ENCODE results near the gene TPCN1.
A peak's percentile ranks its signal among the peaks of the same experiment; 100 is the strongest.

The TPCN1 gene

GRCh38 chr12:113289361-113289760 lies 68.1 kb downstream of the TPCN1 start:
- no peak for DNase-seq

GRCh38 chr12:113290506-113290905 lies 69.2 kb downstream of the TPCN1 start:
- no peak for DNase-seq

- DNase-seq = no peak
Measured at GRCh38 chr12:113291586-113291985, 70.3 kb downstream of the TPCN1 start.

GRCh38 chr12:113292091-113292490 lies 70.8 kb downstream of the TPCN1 start:
- DNase-seq = no peak

- no peak for DNase-seq
Measured at GRCh38 chr12:113292547-113292946, 71.3 kb downstream of the TPCN1 start.

- DNase-seq = no peak
Measured at GRCh38 chr12:113293100-113293499, 71.8 kb downstream of the TPCN1 start.

GRCh38 chr12:113295886-113296556 lies 74.8 kb downstream of the TPCN1 start:
- DNase-seq = no peak

GRCh38 chr12:113296557-113297213 lies 75.4 kb downstream of the TPCN1 start:
- no peak for DNase-seq

GRCh38 chr12:113297214-113297587 lies 75.9 kb downstream of the TPCN1 start:
- DNase-seq = no peak

- DNase-seq = no peak
Measured at GRCh38 chr12:113297621-113298471, 76.6 kb downstream of the TPCN1 start.

- no peak for DNase-seq
Measured at GRCh38 chr12:113298472-113298817, 77.2 kb downstream of the TPCN1 start.

- DNase-seq = no peak
Measured at GRCh38 chr12:113298861-113299545, 77.7 kb downstream of the TPCN1 start.

GRCh38 chr12:113299619-113300237 lies 78.5 kb downstream of the TPCN1 start:
- DNase-seq = peak; percentile 79

- no peak for DNase-seq
Measured at GRCh38 chr12:113301811-113302210, 80.5 kb downstream of the TPCN1 start.

- DNase-seq = no peak
Measured at GRCh38 chr12:113302466-113302865, 81.2 kb downstream of the TPCN1 start.

- no peak for DNase-seq
Measured at GRCh38 chr12:113302886-113303640, 81.8 kb downstream of the TPCN1 start.

- no peak for DNase-seq
Measured at GRCh38 chr12:113305281-113305856, 84.1 kb downstream of the TPCN1 start.

- no peak for DNase-seq
Measured at GRCh38 chr12:113306382-113306781, 85.1 kb downstream of the TPCN1 start.

GRCh38 chr12:113310489-113310888 lies 89.2 kb downstream of the TPCN1 start:
- DNase-seq = no peak

GRCh38 chr12:113314121-113314529 lies 92.9 kb downstream of the TPCN1 start:
- DNase-seq = no peak

- no peak for DNase-seq
Measured at GRCh38 chr12:113315358-113315757, 94.1 kb downstream of the TPCN1 start.
